Measurements from ENCODE around the gene SECISBP2.

- TF ChIP-seq CTCF (IDR thresholded peaks at IDR 0.05) (no peak), POLR2A (IDR thresholded peaks at IDR 0.05) (no peak)
Observed at GRCh38 chr9:89400403-89401116, 82.3 kb downstream of the SECISBP2 start.
